OCI-M2 (cell line): ENCODE data around the gene TACR1.
"Not testable (repeated sequence)": the region's sequence is repeated elsewhere in the genome, so short reads cannot be mapped to it uniquely, and the experiment has no call there.

Source experiments
- DNase-seq: peaks from one replicate; lab custom pipeline; 2025; ENCODE audit not compliant: unreplicated experiment; lab: John Stamatoyannopoulos, UW

Gene TACR1

GRCh38 chr2:75147884-75148283 is 51.4 kb downstream of the TACR1 start:
- DNase-seq: not testable (repeated sequence)

GRCh38 chr2:75146606-75147332 is 52.6 kb downstream of the TACR1 start:
- no peak for DNase-seq

DNA sequence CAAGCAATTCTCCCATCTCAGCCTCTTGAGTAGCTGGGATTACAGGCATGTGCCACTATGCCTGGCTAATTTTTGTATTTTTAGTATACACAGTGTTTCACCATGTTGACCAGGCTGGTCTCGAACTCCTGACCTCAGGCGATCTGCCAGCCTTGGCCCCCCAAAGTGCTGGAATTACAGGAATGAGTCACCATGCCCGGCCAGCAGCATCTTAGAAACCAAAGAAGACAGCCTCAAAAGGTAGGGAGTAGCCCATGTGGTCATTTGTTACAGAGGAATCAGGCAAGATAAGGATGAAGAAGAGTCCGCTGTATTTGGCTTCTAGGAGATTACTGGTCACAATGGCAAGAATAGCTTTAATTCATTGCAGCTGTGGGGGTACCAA is 53.1 kb downstream of the TACR1 start:
- not testable (repeated sequence) for DNase-seq

DNA sequence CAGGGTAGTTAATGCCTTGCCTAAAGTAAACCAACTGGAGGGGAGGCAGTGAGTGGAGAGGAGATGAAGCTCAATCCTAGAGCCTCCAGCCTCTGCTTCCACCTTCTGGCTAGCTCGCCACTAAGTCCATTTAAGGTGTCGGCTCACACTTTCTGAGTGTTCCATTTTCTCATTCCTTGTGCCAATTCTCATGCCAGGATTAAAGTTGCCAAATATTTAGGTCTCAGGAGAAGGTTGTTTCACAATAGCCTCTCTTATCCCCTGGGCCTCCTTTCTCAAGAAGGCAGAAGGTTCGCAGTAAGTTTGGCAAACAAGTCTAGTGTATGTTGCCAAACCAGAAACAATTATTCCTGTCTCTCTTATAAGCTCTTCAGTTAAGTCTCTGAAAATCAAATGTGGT is 57.2 kb downstream of the TACR1 start:
- no peak for DNase-seq

DNA sequence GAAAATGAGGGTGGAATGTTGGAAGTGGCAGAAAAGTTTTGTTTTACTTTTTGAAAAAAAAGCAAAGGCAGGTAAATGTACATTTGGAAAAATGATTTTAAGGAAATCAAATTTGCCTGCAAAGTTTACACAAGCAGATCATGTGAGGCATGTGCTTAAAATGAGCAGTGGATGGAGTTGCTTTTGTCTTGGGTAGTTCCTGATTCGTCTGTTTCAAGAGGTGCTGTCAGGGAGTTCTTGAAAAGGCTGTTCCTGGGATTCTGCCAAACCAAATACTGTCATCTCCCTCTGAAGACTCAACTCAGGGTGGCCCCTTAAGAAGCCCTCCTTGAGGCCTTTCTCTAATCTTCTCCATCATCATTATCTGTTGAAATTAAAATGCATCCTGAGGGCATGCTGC is 59.0 kb downstream of the TACR1 start:
- DNase-seq: no peak

- no peak for DNase-seq
These were observed 60.1 kb downstream of the TACR1 start for GRCh38 chr2:75139171-75139570.

GRCh38 chr2:75138528-75138927 is 60.8 kb downstream of the TACR1 start:
- no peak for DNase-seq

DNA sequence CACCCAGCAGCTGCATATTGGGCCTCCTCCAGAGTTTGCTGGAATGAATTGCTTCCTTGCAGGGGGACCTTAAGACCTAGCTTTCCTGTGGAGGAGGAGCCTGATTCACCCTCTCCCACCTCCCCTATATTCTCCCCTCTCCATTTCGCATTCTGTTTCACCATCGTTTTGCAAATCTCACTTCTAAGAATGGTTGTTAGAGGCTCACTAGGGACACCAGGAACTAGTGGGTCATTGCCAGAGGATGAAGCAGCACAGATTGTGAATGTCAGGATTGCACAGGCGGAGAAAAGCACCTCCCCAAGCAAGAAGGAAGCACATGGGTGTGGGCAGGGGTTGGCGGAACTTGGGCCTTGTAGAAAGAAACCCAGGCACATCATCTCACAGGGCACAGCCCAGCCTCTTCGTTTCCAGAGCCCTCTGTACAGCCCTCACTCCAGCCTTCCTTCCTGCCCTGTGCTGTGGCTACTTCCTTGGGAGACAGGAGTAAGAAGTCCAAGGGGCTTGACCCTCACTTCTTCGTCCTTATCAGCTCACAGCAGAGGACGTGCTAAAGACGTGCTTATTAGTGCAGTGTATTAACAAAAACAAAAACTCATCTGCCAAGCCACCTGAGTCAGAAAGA is 63.4 kb downstream of the TACR1 start:
- DNase-seq: no peak

GRCh38 chr2:75134860-75135259 is 64.5 kb downstream of the TACR1 start:
- no peak for DNase-seq

- no peak for DNase-seq
These were observed 65.4 kb downstream of the TACR1 start for GRCh38 chr2:75133621-75134570.

- DNase-seq: no peak
These were observed 69.1 kb downstream of the TACR1 start for GRCh38 chr2:75130171-75130570.

DNA sequence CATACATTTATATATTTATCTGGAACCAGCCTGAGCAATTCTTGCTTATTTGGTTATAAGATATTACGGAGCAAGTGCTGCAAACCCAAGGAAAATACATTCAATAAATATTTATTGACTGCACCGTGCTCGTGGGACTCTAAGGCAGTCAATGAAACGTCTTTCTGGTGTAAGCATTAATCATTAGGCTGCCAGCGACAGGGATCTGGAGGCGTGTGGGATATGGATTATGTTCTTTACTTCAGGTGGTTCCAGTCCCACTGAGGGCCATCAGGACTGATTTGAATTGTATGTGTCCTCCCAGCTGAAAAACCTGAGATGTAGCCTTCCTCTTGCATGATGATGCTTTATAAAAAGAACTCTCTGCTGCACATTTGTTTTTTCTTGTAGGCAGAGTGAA is 75.4 kb downstream of the TACR1 start:
- no peak for DNase-seq

DNA sequence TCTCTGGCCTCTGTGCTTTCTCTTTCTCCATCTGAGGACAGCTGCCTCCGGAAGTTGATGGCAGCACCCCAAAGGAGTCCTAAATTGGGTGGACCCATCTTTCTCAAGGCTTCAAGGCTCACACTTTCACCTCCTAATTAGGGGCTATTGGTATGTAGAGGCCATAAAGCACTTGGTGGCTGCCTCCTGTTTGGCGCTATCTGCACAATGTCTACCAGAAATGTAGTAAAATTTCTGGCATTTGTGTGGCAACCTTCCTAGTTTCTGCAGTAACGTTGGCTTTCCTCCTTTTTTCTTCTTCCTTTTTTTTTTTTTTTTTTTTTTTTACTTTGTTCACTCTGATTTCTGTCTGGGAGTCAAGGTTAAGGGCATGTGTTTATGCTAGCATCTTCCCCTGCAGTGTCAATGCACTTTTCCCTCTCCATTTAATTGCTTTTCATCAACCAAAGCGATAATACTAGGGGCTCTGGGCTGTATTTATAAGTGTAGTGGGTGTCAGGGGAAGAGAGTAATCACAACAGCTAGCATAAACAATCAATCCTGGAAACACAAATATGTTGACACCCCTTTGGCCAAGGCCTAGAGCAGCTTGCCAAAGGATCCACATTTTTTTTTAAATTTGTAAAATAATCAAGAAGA is 86.0 kb downstream of the TACR1 start:
- no peak for DNase-seq

DNA sequence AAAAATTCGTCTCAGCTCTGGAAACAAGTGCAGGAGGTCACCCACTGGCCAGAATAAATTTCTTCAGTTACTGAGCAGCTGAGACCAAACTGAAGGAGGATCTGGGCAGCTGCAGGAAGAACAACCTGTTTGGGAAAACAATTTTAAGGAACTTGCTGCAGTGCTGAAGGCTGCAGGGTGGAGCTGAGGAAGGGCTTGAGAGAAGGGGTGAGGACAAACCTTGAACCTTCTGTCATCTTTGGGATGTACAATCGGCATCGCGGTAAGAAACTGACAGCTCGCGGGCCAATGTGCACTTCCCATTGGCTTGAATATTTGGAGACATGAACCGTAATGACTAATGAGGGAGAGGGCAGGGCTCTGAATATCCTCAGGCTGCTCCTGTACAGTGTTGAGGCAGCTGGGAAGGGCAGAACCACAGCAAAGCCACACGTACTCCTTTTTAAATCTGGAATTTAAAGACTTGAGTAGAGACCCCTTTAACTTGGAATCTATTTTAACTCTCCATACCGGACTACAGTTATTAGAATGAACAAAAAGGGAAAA is 90.3 kb downstream of the TACR1 start:
- DNase-seq: no peak

DNA sequence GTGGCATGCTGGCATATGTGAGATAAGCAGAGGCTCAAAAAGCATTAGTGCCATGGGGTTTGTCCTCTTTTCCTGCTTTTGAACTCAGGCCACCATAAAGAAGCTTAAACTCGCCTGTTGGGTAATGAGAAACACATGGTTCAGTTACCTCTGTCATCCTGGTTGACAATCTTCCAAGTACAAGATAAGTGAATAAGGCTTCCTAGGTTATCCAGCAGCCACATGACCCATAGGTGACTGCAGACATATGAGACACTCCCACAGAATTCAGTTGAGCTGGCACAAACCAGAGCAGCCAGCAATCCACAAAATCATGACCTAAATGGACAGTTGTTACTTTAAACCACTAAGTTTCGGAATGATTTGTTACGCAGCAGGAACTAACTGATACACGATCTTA is 97.3 kb downstream of the TACR1 start:
- DNase-seq: no peak

GRCh38 chr2:75100801-75101151 is 98.5 kb downstream of the TACR1 start:
- DNase-seq: no peak

GRCh38 chr2:75100011-75100800 is 99.1 kb downstream of the TACR1 start:
- no peak for DNase-seq

DNA sequence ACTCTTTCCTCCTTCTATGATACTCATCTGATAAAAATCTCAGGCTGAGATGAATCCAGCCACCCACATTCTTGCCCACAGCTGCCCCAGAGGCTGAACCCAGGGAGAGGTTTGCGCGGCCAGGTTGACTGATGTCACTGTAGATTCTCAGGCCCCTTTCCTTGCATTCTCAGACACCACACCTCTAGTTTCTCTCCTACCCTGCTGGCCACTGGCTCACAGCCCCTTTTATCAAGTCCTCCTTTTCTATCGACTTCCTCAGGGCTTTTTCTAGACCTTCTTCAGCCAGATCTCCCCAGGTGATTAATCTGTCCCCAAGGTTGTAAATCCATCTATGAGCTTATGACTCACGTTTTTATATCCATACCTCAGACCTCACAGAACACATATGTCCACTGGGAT is 99.8 kb downstream of the TACR1 start:
- no peak for DNase-seq

DNA sequence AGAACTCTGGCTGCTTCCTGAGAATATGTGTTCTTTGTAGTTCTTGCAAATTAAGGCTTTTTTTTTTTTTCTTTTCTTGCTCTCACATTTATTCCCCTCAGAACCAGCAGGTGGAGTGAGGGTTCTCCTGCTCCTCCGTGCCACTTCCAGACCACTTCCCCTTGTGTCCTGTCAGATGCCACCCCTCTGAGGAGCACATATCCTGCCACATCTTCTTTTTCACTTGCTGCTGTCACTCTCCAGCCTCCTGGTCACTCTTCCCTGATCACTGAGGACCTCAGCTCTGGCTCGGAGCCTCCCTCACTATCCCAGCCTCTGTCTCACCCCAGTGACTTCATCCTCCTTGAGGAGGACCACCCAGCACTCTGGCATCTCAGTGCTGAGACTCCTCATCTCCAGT is 100.5 kb downstream of the TACR1 start:
- DNase-seq: no peak

DNA sequence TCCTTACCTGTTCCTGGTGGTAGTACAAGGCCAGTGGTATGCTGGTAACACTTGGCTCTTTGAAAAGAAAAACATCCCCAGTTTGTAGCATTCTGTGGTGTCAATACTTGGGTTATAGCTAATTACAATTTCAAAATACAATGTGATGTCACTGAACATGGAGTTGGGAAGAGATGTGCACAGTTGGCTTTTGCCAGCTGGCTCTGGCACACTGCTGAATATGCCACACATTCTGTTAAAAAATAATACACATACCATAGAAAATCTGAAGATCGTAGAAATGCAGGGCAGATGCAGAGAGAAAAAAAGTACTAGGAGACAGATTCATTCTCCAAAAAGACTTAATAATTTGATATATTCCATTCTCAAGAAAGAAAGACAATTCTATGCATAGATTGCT is 101.5 kb downstream of the TACR1 start:
- no peak for DNase-seq
